ENCODE results near the gene KIF1C.

KIF1C gene

DNA sequence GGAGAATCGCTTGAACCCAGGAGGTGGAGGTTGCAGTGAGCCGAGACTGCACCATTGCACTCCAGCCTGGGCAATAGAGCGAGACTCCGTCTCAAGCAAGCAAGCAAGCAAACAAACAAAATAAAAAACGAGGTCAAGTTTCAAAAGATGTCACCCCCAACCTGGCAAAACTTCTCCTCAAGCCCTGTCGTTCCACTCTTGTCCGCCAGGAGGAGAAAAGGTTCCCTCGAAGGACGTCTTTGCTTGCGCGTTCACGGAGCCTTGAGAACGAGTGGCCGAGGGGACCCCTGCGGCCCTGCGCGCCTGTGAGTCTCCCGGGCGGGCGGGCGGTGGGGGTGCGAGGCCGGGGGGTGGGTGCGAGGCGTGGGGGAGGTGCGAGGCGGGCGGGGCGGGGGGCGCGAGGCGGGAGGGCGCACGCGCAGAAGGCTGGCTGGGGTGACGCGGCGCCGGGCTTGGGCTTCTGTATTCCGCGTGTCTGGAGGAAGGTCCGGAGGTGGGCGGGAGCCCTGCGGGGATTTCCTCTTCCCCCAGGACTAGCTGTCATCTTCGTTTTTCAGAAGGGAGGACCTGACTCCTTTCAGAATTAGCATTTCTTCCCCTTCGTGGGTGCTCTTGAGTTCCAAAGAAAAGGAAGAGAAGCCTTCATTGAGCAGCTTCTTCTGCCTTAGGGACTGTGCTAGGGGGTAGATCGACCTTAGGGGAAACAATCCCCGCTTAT is 33.8 kb downstream of the KIF1C start (continued):
- TF ChIP-seq, protein P1, sequence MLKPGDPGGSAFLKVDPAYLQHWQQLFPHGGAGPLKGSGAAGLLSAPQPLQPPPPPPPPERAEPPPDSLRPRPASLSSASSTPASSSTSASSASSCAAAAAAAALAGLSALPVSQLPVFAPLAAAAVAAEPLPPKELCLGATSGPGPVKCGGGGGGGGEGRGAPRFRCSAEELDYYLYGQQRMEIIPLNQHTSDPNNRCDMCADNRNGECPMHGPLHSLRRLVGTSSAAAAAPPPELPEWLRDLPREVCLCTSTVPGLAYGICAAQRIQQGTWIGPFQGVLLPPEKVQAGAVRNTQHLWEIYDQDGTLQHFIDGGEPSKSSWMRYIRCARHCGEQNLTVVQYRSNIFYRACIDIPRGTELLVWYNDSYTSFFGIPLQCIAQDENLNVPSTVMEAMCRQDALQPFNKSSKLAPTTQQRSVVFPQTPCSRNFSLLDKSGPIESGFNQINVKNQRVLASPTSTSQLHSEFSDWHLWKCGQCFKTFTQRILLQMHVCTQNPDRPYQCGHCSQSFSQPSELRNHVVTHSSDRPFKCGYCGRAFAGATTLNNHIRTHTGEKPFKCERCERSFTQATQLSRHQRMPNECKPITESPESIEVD (tag by site-specific recombination; IDR thresholded peaks at IDR 0.05), result no peak
- TF ChIP-seq ZNF626 (tag by site-specific recombination; IDR thresholded peaks at IDR 0.05), result no peak
- TF ChIP-seq TRIM28 (IDR thresholded peaks at IDR 0.05; ENCODE audit: borderline replicate concordance, low read length), result no peak
- TF ChIP-seq, protein P2, sequence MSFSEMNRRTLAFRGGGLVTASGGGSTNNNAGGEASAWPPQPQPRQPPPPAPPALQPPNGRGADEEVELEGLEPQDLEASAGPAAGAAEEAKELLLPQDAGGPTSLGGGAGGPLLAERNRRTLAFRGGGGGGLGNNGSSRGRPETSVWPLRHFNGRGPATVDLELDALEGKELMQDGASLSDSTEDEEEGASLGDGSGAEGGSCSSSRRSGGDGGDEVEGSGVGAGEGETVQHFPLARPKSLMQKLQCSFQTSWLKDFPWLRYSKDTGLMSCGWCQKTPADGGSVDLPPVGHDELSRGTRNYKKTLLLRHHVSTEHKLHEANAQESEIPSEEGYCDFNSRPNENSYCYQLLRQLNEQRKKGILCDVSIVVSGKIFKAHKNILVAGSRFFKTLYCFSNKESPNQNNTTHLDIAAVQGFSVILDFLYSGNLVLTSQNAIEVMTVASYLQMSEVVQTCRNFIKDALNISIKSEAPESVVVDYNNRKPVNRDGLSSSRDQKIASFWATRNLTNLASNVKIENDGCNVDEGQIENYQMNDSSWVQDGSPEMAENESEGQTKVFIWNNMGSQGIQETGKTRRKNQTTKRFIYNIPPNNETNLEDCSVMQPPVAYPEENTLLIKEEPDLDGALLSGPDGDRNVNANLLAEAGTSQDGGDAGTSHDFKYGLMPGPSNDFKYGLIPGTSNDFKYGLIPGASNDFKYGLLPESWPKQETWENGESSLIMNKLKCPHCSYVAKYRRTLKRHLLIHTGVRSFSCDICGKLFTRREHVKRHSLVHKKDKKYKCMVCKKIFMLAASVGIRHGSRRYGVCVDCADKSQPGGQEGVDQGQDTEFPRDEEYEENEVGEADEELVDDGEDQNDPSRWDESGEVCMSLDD (tag by site-specific recombination; IDR thresholded peaks at IDR 0.05), result 0 out of 2 replicates have a peak, but pooled peaks have one; percentile 66
- no peak for TF ChIP-seq SALL2 (tag by site-specific recombination; IDR thresholded peaks at IDR 0.05; ENCODE audit: borderline replicate concordance)
- no peak; the same call in 1 of the 2 replicates for TF ChIP-seq ZIC2 (tag by site-specific recombination; IDR thresholded peaks at IDR 0.05)
- TF ChIP-seq ZBTB20 (tag by site-specific recombination; IDR thresholded peaks at IDR 0.05), result no peak
- TF ChIP-seq ZNF10 (tag by site-specific recombination; IDR thresholded peaks at IDR 0.05), result no peak
- TF ChIP-seq ZNF768 (tag by site-specific recombination; IDR thresholded peaks at IDR 0.05), result no peak
- no peak for TF ChIP-seq ZFP69B (tag by site-specific recombination; IDR thresholded peaks at IDR 0.05)
- TF ChIP-seq ZNF184 (tag by site-specific recombination; IDR thresholded peaks at IDR 0.05), result no peak
- TF ChIP-seq ZNF549 (tag by site-specific recombination; IDR thresholded peaks at IDR 0.05), result no peak
- TF ChIP-seq ZBTB1 (tag by site-specific recombination; IDR thresholded peaks at IDR 0.05), result no peak
- TF ChIP-seq SCRT2 (tag by site-specific recombination; IDR thresholded peaks at IDR 0.05), result no peak
- no peak for TF ChIP-seq ZNF169 (tag by site-specific recombination; IDR thresholded peaks at IDR 0.05)
- TF ChIP-seq, protein P3, sequence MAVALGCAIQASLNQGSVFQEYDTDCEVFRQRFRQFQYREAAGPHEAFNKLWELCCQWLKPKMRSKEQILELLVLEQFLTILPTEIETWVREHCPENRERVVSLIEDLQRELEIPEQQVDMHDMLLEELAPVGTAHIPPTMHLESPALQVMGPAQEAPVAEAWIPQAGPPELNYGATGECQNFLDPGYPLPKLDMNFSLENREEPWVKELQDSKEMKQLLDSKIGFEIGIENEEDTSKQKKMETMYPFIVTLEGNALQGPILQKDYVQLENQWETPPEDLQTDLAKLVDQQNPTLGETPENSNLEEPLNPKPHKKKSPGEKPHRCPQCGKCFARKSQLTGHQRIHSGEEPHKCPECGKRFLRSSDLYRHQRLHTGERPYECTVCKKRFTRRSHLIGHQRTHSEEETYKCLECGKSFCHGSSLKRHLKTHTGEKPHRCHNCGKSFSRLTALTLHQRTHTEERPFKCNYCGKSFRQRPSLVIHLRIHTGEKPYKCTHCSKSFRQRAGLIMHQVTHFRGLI (tag by site-specific recombination; IDR thresholded peaks at IDR 0.05), result no peak
- TF ChIP-seq, protein P4, sequence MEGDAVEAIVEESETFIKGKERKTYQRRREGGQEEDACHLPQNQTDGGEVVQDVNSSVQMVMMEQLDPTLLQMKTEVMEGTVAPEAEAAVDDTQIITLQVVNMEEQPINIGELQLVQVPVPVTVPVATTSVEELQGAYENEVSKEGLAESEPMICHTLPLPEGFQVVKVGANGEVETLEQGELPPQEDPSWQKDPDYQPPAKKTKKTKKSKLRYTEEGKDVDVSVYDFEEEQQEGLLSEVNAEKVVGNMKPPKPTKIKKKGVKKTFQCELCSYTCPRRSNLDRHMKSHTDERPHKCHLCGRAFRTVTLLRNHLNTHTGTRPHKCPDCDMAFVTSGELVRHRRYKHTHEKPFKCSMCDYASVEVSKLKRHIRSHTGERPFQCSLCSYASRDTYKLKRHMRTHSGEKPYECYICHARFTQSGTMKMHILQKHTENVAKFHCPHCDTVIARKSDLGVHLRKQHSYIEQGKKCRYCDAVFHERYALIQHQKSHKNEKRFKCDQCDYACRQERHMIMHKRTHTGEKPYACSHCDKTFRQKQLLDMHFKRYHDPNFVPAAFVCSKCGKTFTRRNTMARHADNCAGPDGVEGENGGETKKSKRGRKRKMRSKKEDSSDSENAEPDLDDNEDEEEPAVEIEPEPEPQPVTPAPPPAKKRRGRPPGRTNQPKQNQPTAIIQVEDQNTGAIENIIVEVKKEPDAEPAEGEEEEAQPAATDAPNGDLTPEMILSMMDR (tag by site-specific recombination; IDR thresholded peaks at IDR 0.05), result peak; percentile 73
- TF ChIP-seq, protein P5, sequence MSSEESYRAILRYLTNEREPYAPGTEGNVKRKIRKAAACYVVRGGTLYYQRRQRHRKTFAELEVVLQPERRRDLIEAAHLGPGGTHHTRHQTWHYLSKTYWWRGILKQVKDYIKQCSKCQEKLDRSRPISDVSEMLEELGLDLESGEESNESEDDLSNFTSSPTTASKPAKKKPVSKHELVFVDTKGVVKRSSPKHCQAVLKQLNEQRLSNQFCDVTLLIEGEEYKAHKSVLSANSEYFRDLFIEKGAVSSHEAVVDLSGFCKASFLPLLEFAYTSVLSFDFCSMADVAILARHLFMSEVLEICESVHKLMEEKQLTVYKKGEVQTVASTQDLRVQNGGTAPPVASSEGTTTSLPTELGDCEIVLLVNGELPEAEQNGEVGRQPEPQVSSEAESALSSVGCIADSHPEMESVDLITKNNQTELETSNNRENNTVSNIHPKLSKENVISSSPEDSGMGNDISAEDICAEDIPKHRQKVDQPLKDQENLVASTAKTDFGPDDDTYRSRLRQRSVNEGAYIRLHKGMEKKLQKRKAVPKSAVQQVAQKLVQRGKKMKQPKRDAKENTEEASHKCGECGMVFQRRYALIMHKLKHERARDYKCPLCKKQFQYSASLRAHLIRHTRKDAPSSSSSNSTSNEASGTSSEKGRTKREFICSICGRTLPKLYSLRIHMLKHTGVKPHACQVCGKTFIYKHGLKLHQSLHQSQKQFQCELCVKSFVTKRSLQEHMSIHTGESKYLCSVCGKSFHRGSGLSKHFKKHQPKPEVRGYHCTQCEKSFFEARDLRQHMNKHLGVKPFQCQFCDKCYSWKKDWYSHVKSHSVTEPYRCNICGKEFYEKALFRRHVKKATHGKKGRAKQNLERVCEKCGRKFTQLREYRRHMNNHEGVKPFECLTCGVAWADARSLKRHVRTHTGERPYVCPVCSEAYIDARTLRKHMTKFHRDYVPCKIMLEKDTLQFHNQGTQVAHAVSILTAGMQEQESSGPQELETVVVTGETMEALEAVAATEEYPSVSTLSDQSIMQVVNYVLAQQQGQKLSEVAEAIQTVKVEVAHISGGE (tag by site-specific recombination; conservative IDR thresholded peaks at IDR 0.05; ENCODE audit: low read depth), result no peak
- TF ChIP-seq TCF7L2 (IDR thresholded peaks at IDR 0.05; ENCODE audit: borderline replicate concordance, low read depth, low read length), result no peak
- TF ChIP-seq ZNF426 (tag by site-specific recombination; IDR thresholded peaks at IDR 0.05), result no peak
- TF ChIP-seq ZNF473 (tag by site-specific recombination; IDR thresholded peaks at IDR 0.05), result no peak
- no peak for TF ChIP-seq ZFP37 (tag by site-specific recombination; IDR thresholded peaks at IDR 0.05)
- TF ChIP-seq IKZF3 (tag by site-specific recombination; IDR thresholded peaks at IDR 0.05), result no peak; the same call in 1 of the 2 replicates
- TF ChIP-seq GLIS1 (tag by site-specific recombination; IDR thresholded peaks at IDR 0.05), result peak; percentile 75
- TF ChIP-seq, protein P6, sequence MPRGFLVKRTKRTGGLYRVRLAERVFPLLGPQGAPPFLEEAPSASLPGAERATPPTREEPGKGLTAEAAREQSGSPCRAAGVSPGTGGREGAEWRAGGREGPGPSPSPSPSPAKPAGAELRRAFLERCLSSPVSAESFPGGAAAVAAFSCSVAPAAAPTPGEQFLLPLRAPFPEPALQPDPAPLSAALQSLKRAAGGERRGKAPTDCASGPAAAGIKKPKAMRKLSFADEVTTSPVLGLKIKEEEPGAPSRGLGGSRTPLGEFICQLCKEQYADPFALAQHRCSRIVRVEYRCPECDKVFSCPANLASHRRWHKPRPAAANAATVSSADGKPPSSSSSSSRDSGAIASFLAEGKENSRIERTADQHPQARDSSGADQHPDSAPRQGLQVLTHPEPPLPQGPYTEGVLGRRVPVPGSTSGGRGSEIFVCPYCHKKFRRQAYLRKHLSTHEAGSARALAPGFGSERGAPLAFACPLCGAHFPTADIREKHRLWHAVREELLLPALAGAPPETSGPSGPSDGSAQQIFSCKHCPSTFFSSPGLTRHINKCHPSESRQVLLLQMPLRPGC (tag by site-specific recombination; IDR thresholded peaks at IDR 0.05), result no peak
- TF ChIP-seq ZNF214 (tag by site-specific recombination; IDR thresholded peaks at IDR 0.05; ENCODE audit: borderline replicate concordance), result no peak
- TF ChIP-seq ZNF792 (tag by site-specific recombination; IDR thresholded peaks at IDR 0.05), result no peak
